Effector memory CD8-positive, alpha-beta T cell (primary cell): ENCODE results near the gene GATD1.

Experiments used
- ATAC-seq: fragments of 150-1000 bp; cut with Tn5 transposase; replicated peaks from 2 replicates; pipeline ENCODE4 v1.10.0; 2021; ENCODE audit warnings: mild to moderate bottlenecking, moderate library complexity
- DNase-seq, 3 experiments: peaks; one replicate each; pipeline ENCODE4 v3.0.0; 2021
- H3K27ac Mint-ChIP-seq, 2 donors: one replicate each; pipeline ENCODE4 v1.8.0; 2022; ENCODE audit warnings: mild to moderate bottlenecking in 2 of 2, mixed read lengths in 2 of 2, moderate library complexity in 2 of 2
- H3K27me3 Mint-ChIP-seq, 2 donors: one replicate each; pipeline ENCODE4 v1.8.0; 2022; ENCODE audit warnings: mixed read lengths in 2 of 2
- H3K36me3 Mint-ChIP-seq: one replicate; pipeline ENCODE4 v1.8.0; 2022; ENCODE audit warnings: mild to moderate bottlenecking, moderate library complexity, mixed read lengths; ENCODE audit not compliant: insufficient read depth
- H3K4me1 Mint-ChIP-seq, 2 donors: one replicate each; pipeline ENCODE4 v1.8.0; 2022; ENCODE audit warnings: low read depth in 2 of 2, mixed read lengths in 2 of 2
- H3K4me3 Mint-ChIP-seq, 2 donors: one replicate each; pipeline ENCODE4 v1.8.0; 2022; ENCODE audit warnings: mild to moderate bottlenecking in 2 of 2, mixed read lengths in 2 of 2, moderate library complexity in 2 of 2
- H3K9me3 Mint-ChIP-seq, 2 donors: one replicate each; pipeline ENCODE4 v1.8.0; 2022; ENCODE audit warnings: mixed read lengths in 2 of 2

Gene GATD1

GRCh38 chr11:804599-804964, 27.3 kb upstream of the GATD1 start:
- H3K36me3 Mint-ChIP-seq = peaks cover 9% of the 10 kb centered on the region
- H3K4me1 Mint-ChIP-seq = peaks cover 15 to 17% of the 10 kb centered on the region in 2 donors
- H3K9me3 Mint-ChIP-seq = no peaks in the 10 kb centered on the region
- DNase-seq (no peak), ATAC-seq (no peak)
- peak overlapping the region in 1 of 2 donors; percentile 67 for H3K27ac Mint-ChIP-seq
- H3K4me3 Mint-ChIP-seq = peak overlapping the region; percentile 73 to 77
- no peaks in the 10 kb centered on the region for H3K27me3 Mint-ChIP-seq

DNA sequence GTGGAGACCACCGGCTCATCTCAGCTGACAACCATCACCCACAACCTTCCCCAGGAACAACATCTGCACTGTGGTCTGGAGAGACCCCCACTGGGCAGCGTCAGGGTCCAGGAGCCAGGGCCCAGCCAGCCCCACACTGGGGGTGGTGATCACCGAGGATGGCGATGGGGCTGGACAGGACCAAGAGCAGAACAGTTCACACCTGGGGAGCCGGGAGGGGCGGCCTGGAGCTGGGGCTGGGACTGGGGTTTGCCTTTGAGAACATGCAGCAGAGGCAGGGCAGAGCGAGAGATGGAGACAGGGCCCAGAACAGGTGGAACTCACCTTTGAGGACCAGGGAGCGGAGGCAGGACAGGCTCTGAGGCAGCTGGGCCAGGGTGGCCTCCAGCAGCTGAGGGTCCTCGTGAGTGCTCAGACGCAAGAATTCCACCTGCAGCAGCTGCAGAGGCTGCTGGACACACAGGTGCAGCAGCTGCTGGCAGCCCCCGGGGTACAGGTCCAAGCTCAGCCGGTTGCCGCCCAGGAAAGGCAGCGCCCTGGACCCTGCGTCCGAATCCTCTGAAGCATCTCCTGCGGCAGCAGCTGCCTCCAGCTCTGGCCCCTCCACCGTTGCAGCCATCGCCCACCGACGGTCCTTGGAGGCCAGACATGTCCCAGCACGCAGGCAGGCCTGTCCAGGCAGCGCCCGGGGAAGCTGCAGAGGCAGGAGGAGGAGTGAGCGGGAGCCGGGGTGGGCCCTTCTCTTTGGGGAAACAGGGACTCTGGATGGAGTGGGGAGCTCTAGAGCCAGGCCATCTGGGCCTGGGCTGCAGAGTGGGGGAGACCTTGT, 26.7 kb upstream of the GATD1 start:
- H3K4me1 Mint-ChIP-seq = peaks cover 13 to 14% of the 10 kb centered on the region in 2 donors

GRCh38 chr11:803467-803742, 26.1 kb upstream of the GATD1 start:
- ATAC-seq (no peak), DNase-seq (no peak)
- H3K4me3 Mint-ChIP-seq = peak overlapping the region in 1 of 2 donors; percentile 77
- peaks cover 8 to 9% of the 10 kb centered on the region in 2 donors for H3K4me1 Mint-ChIP-seq
- no peaks in the 10 kb centered on the region for H3K27me3 Mint-ChIP-seq
- peaks cover 3% of the 10 kb centered on the region for H3K36me3 Mint-ChIP-seq
- no peaks in the 10 kb centered on the region for H3K9me3 Mint-ChIP-seq
- no peak overlapping the region for H3K27ac Mint-ChIP-seq

More for the DNA sequence above, 26.7 kb upstream of the GATD1 start:
- peak overlapping the region in 1 of 2 donors; percentile 67 for H3K27ac Mint-ChIP-seq
- no peaks in the 10 kb centered on the region for H3K9me3 Mint-ChIP-seq
- peaks cover 3% of the 10 kb centered on the region for H3K36me3 Mint-ChIP-seq
- H3K4me3 Mint-ChIP-seq = peak overlapping the region; percentile 73 to 77
- H3K27me3 Mint-ChIP-seq = no peaks in the 10 kb centered on the region
- DNase-seq (no peak), ATAC-seq (no peak)

GRCh38 chr11:802693-803466, 25.6 kb upstream of the GATD1 start:
- ATAC-seq (no peak), DNase-seq (no peak)
- Mint-ChIP-seq H3K4me3 (peak overlapping the region; percentile 22 to 77), H3K36me3 (peaks cover 3% of the 10 kb centered on the region), H3K27ac (no peak overlapping the region), H3K4me1 (peaks cover 5 to 6% of the 10 kb centered on the region in 2 donors), H3K27me3 (no peaks in the 10 kb centered on the region), H3K9me3 (no peaks in the 10 kb centered on the region)

DNA sequence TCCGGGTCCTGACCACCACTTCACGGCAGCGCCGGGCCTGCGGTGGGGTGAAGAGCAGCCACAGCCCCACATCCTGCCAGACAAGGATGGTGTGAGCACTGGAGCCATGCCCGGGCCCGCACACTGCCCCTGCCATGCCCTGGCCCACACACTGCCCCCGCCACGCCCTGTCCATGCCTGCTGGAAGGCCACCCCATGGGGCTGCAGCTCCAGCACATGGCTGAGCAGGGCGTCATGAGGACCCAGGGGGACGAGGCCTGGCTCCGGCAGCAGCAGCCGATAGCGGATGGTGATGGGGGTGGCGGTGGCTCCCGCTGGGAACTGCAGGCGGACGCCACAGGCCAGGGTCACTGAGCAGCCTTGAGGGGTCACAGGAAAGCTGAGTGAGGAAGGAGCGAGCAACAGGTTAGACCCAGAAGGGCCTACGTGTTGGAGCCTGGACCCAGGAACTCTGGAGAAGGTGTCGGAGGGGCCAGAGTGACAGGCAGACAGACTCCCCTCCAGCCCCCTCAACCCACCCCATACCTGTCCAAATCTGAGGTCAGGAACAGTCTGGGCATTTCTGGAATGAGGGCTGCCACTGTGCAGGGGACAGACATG, 24.8 kb upstream of the GATD1 start:
- Mint-ChIP-seq H3K9me3 (no peaks in the 10 kb centered on the region), H3K36me3 (peaks cover 10% of the 10 kb centered on the region), H3K4me3 (no peak overlapping the region), H3K4me1 (peaks cover 5 to 6% of the 10 kb centered on the region in 2 donors), H3K27me3 (no peaks in the 10 kb centered on the region), H3K27ac (no peak overlapping the region)
- ATAC-seq (no peak), DNase-seq (no peak)

DNA sequence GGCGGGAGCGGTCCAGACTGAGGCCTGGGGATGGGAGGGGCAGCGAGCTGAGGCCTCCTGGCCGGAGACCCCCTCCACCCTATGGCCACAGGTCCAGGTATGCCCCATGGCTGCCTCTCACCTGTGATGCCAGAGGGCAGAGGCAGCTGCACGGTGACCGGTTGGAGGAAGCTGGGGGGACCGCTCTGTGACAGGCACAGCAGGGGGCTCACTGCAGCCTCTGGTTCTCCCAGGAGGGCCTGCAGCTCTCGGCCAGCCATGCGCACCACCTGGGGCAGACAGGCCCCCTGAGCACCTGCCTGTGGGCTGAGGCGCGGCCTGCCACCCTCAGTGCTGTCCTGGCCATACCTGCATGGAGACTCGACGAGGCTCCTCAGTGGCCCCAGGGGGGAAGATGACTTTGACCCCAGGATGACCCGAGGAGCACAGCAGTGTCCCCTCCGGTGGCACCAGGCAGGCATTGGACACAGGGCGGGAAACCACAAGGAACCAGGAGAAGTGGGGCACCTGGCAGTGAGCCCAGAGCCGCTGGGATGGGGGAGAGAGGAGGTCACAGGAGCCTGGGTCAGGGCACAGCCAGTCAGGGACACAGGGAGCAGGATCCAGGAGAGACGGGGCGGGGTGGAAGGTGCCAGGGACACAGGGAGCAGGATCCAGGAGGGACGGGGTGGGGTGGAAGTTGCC, 24.0 kb upstream of the GATD1 start:
- Mint-ChIP-seq H3K27me3 (no peaks in the 10 kb centered on the region), H3K27ac (no peak overlapping the region), H3K4me3 (no peak overlapping the region), H3K36me3 (peaks cover 19% of the 10 kb centered on the region), H3K4me1 (peaks cover 9 to 10% of the 10 kb centered on the region in 2 donors), H3K9me3 (no peaks in the 10 kb centered on the region)
- no peak for DNase-seq
- no peak for ATAC-seq

DNA sequence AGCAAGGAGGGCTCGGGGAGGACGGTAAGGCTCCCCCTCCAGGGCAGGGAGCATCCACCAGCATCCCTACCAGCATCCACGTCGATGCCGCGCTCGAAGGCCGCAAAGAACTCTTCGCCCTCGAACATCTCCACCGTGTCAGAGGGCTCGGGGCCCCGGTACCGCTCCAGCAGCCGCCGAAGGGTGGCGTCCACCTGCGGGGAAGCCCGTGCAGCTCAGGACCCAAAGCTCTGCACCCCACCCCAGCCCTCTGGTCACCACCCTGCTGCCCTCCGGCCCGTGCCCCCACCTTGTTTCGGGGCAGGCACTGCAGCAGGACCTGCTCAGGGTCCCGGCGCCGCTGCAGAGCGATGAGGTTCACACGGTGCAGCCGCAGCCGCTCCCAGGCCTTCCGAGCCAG, 23.2 kb upstream of the GATD1 start:
- ATAC-seq = no peak
- no peaks in the 10 kb centered on the region for H3K9me3 Mint-ChIP-seq
- H3K4me3 Mint-ChIP-seq = no peak overlapping the region
- H3K4me1 Mint-ChIP-seq = peaks cover 14% of the 10 kb centered on the region in 2 donors
- H3K27me3 Mint-ChIP-seq = no peaks in the 10 kb centered on the region
- H3K27ac Mint-ChIP-seq = no peak overlapping the region
- H3K36me3 Mint-ChIP-seq = peaks cover 25% of the 10 kb centered on the region
- no peak for DNase-seq

GRCh38 chr11:799641-800316, 22.5 kb upstream of the GATD1 start:
- no peak overlapping the region for H3K27ac Mint-ChIP-seq
- no peak for ATAC-seq
- peaks cover 31% of the 10 kb centered on the region for H3K36me3 Mint-ChIP-seq
- no peaks in the 10 kb centered on the region for H3K27me3 Mint-ChIP-seq
- no peaks in the 10 kb centered on the region for H3K9me3 Mint-ChIP-seq
- no peak for DNase-seq
- H3K4me1 Mint-ChIP-seq = peaks cover 14% of the 10 kb centered on the region in 2 donors
- H3K4me3 Mint-ChIP-seq = no peak overlapping the region

DNA sequence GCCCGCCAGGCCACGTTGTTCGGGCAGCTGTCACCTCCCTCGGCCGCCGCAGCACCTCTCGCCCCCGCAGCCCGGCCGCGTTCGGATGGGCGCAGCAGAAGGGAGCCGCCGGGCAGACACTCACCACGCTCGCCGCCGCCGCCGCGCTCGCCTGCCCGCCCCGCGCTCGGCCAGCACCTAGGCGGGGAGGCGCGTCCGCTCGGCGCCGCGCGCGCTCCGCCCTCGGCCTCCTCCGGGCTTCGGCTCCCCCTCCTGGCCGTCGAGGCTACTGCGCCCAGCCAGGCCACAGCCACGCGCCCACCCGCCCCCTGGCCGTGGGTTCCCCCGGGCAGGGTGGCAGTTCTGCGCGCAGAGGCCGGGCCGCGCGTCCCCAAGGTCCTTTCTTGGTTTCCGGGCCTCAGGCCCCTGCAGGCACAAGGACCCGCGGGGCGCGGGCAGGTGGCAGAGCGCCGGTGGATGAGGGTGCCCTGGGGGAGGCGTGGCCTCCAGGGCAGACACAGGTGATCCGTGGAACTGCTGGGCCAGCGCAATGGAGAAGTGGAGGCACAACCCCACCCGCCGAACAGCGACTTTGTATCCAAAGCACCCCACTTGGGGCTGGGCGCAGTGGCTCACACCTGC, 20.9 kb upstream of the GATD1 start, which contains the start of gene SLC25A22:
SLC25A22 (minus strand) TSS at position 189 of the 621 bp plus-strand sequence. CDS start 3,275 bp downstream, outside the sequence.
- Mint-ChIP-seq H3K4me3 (peak within 1 kb of the TSS; percentile 91), H3K36me3 (peaks cover 31% of the 10 kb centered on the region), H3K4me1 (peaks cover 9 to 11% of the 10 kb centered on the region in 2 donors), H3K27me3 (no peaks in the 10 kb centered on the region), H3K27ac (peak within 1 kb of the TSS; percentile 88 to 96), H3K9me3 (no peaks in the 10 kb centered on the region)
- DNase-seq (peak; percentile 85 to 90 (median 89)), ATAC-seq (peak; percentile 61)

GRCh38 chr11:797296-798092, 20.2 kb upstream of the GATD1 start:
- H3K36me3 Mint-ChIP-seq = peaks cover 31% of the 10 kb centered on the region
- H3K27ac Mint-ChIP-seq = peak overlapping the region; percentile 88 to 96
- H3K27me3 Mint-ChIP-seq = no peaks in the 10 kb centered on the region
- peak overlapping the region; percentile 91 for H3K4me3 Mint-ChIP-seq
- ATAC-seq = peak; percentile 64
- H3K4me1 Mint-ChIP-seq = peaks cover 9 to 11% of the 10 kb centered on the region in 2 donors
- no peaks in the 10 kb centered on the region for H3K9me3 Mint-ChIP-seq
- peak; percentile 76 to 83 (median 79) for DNase-seq

GRCh38 chr11:796565-797295, 19.4 kb upstream of the GATD1 start:
- Mint-ChIP-seq H3K4me1 (peaks cover 9 to 11% of the 10 kb centered on the region in 2 donors), H3K36me3 (peaks cover 28% of the 10 kb centered on the region), H3K27me3 (no peaks in the 10 kb centered on the region), H3K4me3 (peak overlapping the region; percentile 91), H3K27ac (peak overlapping the region; percentile 88 to 96), H3K9me3 (no peaks in the 10 kb centered on the region)
- no peak for ATAC-seq
- no peak for DNase-seq
